Caco-2 (cell line): ENCODE results near the gene AARS2. TPM values are rescaled to one million over a fixed set of nuclear protein-coding genes. Genes with fewer than 3 reads are reported as not detected.

Source experiments
- BruUV-seq: library from RNA; stranded (reverse); fragments of 400-500 nt; replicated peaks from 2 replicates; lab custom pipeline; 2021; lab: Mats Ljungman, UMichigan
- CTCF ChIA-PET: fragments of 300-600 bp; sonication (Branson Sonifier 250); formaldehyde crosslinking; loops from one replicate; lab custom pipeline; 2022; ENCODE audit warnings: antibody characterized with exemption; lab: Charles Lee
- POLR2A ChIA-PET: fragments of 300-600 bp; sonication (Branson Sonifier 250); formaldehyde crosslinking; loops from one replicate; lab custom pipeline; 2022; ENCODE audit warnings: antibody characterized with exemption; lab: Charles Lee
- DNase-seq, 2 experiments: peaks; one replicate each; pipeline versions ENCODE4 v3.0.0 to v3.0.0-alpha.2; 2020 to 2022
- H3K27me3 ChIP-seq: replicated peaks from 2 replicates; pipeline ENCODE4 v1.6.0; 2011; ENCODE audit warnings: low read length; ENCODE audit not compliant: control insufficient read depth, insufficient read depth
- H3K36me3 ChIP-seq: 2 replicates; pipeline ENCODE4 v1.5.1; 2011; ENCODE audit warnings: low read length; ENCODE audit not compliant: control insufficient read depth, insufficient read depth
- H3K4me1 ChIP-seq: fragments of 250-450 bp; sonication (Bioruptor Pico); 2 replicates; pipeline ENCODE4 v1.5.1; 2020; ENCODE audit warnings: mild to moderate bottlenecking
- H3K4me3 ChIP-seq: 2 replicates; pipeline ENCODE4 v1.5.1; 2011; ENCODE audit warnings: low read depth, mild to moderate bottlenecking, control low read depth, low read length
- H3K9me3 ChIP-seq: fragments of 250-450 bp; sonication (Bioruptor Pico); 2 replicates; pipeline ENCODE4 v1.5.1; 2020; ENCODE audit warnings: mild to moderate bottlenecking, moderate library complexity
- H3K27ac Mint-ChIP-seq: one replicate; pipeline ENCODE4 v1.8.0; 2022; ENCODE audit warnings: mixed read lengths; ENCODE audit not compliant: unreplicated experiment
- H3K27me3 Mint-ChIP-seq: one replicate; pipeline ENCODE4 v1.8.0; 2022; ENCODE audit warnings: mixed read lengths; ENCODE audit not compliant: insufficient read depth, unreplicated experiment
- H3K36me3 Mint-ChIP-seq: one replicate; pipeline ENCODE4 v1.8.0; 2022; ENCODE audit warnings: mild to moderate bottlenecking, mixed read lengths; ENCODE audit not compliant: insufficient read depth, unreplicated experiment
- H3K4me1 Mint-ChIP-seq: one replicate; pipeline ENCODE4 v1.8.0; 2022; ENCODE audit warnings: low read depth, mixed read lengths; ENCODE audit not compliant: unreplicated experiment
- H3K4me3 Mint-ChIP-seq: one replicate; pipeline ENCODE4 v1.8.0; 2022; ENCODE audit warnings: mild to moderate bottlenecking, moderate library complexity, mixed read lengths; ENCODE audit not compliant: unreplicated experiment
- H3K9me3 Mint-ChIP-seq: one replicate; pipeline ENCODE4 v1.8.0; 2022; ENCODE audit warnings: mixed read lengths; ENCODE audit not compliant: unreplicated experiment
- CTCF ChIP-seq, 2 experiments: fragments of 200-600 bp in 1 of 2; IDR thresholded peaks; 1 replicate in 1 of 2; 2 replicates in 1 of 2; pipeline versions ENCODE4 v1.5.1 to v1.8.0; 2011 to 2022; ENCODE audit warnings: antibody characterized with exemption in 1 of 2, control low read depth in 1 of 2, inconsistent platforms in 1 of 2, low read depth in 1 of 2, low read length in 1 of 2, mild to moderate bottlenecking in 1 of 2, moderate library complexity in 1 of 2; ENCODE audit not compliant: insufficient read depth in 1 of 2, severe bottlenecking in 1 of 2, unreplicated experiment in 1 of 2
- intact Hi-C: fragments of 100-400 bp; cut with micrococcal nuclease; formaldehyde crosslinking; loops from one replicate; pipeline ENCODE4 v1.10.0; 2022; ENCODE audit not compliant: unreplicated experiment
- total RNA-seq: library from RNA; stranded (reverse); gene quantifications from 2 replicates; pipeline ENCODE4 v1.2.3, GENCODE V29; 2022

The AARS2 gene
- total RNA-seq, 1 experiment from 2014 or later, result 20.5 TPM

GRCh38 chr6:44289726-44290260 is 23.4 kb downstream of the AARS2 start:
- H3K27me3 Mint-ChIP-seq, result peaks cover 35% of the 10 kb centered on the region

GRCh38 chr6:44286747-44287146 is 26.4 kb downstream of the AARS2 start:
- ChIA-PET CTCF (no interaction called here), POLR2A (no interaction called here)
- no peaks in the 10 kb centered on the region for H3K36me3 Mint-ChIP-seq
- H3K36me3 ChIP-seq, result no peaks in the 10 kb centered on the region
- no peaks in the 10 kb centered on the region for H3K9me3 Mint-ChIP-seq
- no TSS peak for BruUV-seq
- 0 out of 2 replicates have a peak, but pooled peaks cover 1% of the 10 kb centered on the region for H3K27me3 ChIP-seq
- no peak overlapping the region for H3K4me3 ChIP-seq
- peaks cover 44% of the 10 kb centered on the region for H3K27me3 Mint-ChIP-seq
- intact Hi-C loops, result no loop called here
- TF ChIP-seq CTCF (IDR thresholded peaks at IDR 0.05; ENCODE audit: insufficient read depth in 1 of 2, low read depth in 1 of 2, low read length in 1 of 2, severe bottlenecking in 1 of 2, unreplicated experiment in 1 of 2), result no peak
- no peak for DNase-seq
- no peaks in the 10 kb centered on the region for H3K9me3 ChIP-seq
- no peak overlapping the region for H3K27ac Mint-ChIP-seq
- no peaks in the 10 kb centered on the region for H3K4me1 Mint-ChIP-seq
- no peaks in the 10 kb centered on the region for H3K4me1 ChIP-seq
- no peak overlapping the region for H3K4me3 Mint-ChIP-seq

More at GRCh38 chr6:44289726-44290260, 23.4 kb downstream of the AARS2 start:
- Mint-ChIP-seq H3K36me3 (no peaks in the 10 kb centered on the region), H3K4me1 (no peaks in the 10 kb centered on the region), H3K4me3 (no peak overlapping the region), H3K9me3 (no peaks in the 10 kb centered on the region), H3K27ac (no peak overlapping the region)
- intact Hi-C loops, result no loop called here
- H3K4me1 ChIP-seq, result no peaks in the 10 kb centered on the region
- H3K9me3 ChIP-seq, result no peaks in the 10 kb centered on the region
- H3K27me3 ChIP-seq, result no peaks in the 10 kb centered on the region; the same call in none of the 2 replicates
- H3K36me3 ChIP-seq, result no peaks in the 10 kb centered on the region
- ChIA-PET POLR2A (no interaction called here), CTCF (no interaction called here)
- no peak overlapping the region for H3K4me3 ChIP-seq
- BruUV-seq, result no TSS peak
- TF ChIP-seq CTCF (IDR thresholded peaks at IDR 0.05; ENCODE audit: insufficient read depth in 1 of 2, low read depth in 1 of 2, low read length in 1 of 2, severe bottlenecking in 1 of 2, unreplicated experiment in 1 of 2), result no peak
- DNase-seq, result no peak

GRCh38 chr6:44286285-44286565 is 26.9 kb downstream of the AARS2 start:
- no peaks in the 10 kb centered on the region for H3K9me3 Mint-ChIP-seq
- TF ChIP-seq CTCF (IDR thresholded peaks at IDR 0.05; ENCODE audit: insufficient read depth in 1 of 2, low read depth in 1 of 2, low read length in 1 of 2, severe bottlenecking in 1 of 2, unreplicated experiment in 1 of 2), result no peak
- H3K27ac Mint-ChIP-seq, result no peak overlapping the region
- H3K4me3 Mint-ChIP-seq, result no peak overlapping the region
- ChIA-PET POLR2A (no interaction called here), CTCF (no interaction called here)
- 0 out of 2 replicates have a peak, but pooled peaks cover 1% of the 10 kb centered on the region for H3K27me3 ChIP-seq
- H3K27me3 Mint-ChIP-seq, result peaks cover 40% of the 10 kb centered on the region
- H3K4me1 Mint-ChIP-seq, result no peaks in the 10 kb centered on the region
- BruUV-seq, result no TSS peak
- H3K36me3 Mint-ChIP-seq, result no peaks in the 10 kb centered on the region
- H3K4me1 ChIP-seq, result no peaks in the 10 kb centered on the region
- no peaks in the 10 kb centered on the region for H3K36me3 ChIP-seq
- no peak overlapping the region for H3K4me3 ChIP-seq
- DNase-seq, result no peak
- intact Hi-C loops, result no loop called here
- no peaks in the 10 kb centered on the region for H3K9me3 ChIP-seq
